Colonic mucosa (tissue), 4 donors: Measurements from ENCODE around the gene PROSER2. TPM values are rescaled to one million over a fixed set of nuclear protein-coding genes. Genes with fewer than 3 reads are reported as not detected.

ENCODE experiments used
- DNase-seq: peaks from one replicate; pipeline ENCODE4 v3.0.0-alpha.2; 2020
- H3K27ac ChIP-seq: fragments of 200-600 bp; one replicate; pipeline ENCODE4 v1.8.0; 2021
- H3K27me3 ChIP-seq: fragments of 200-600 bp; one replicate; pipeline ENCODE4 v1.8.0; 2021
- H3K36me3 ChIP-seq: fragments of 200-600 bp; one replicate; pipeline ENCODE4 v1.8.0; 2021
- H3K4me1 ChIP-seq: fragments of 200-600 bp; one replicate; pipeline ENCODE4 v1.8.0; 2021; ENCODE audit warnings: mild to moderate bottlenecking
- H3K4me3 ChIP-seq: fragments of 200-600 bp; one replicate; pipeline ENCODE4 v1.8.0; 2021
- H3K9ac ChIP-seq, 2 donors: one replicate each; pipeline ENCODE4 v1.7.0; 2013; ENCODE audit warnings: control low read depth in 2 of 2, low read depth in 2 of 2, low read length in 2 of 2
- H3K9me3 ChIP-seq: fragments of 200-600 bp; one replicate; pipeline ENCODE4 v1.8.0; 2021
- CTCF ChIP-seq: fragments of 200-600 bp; IDR thresholded peaks from one replicate; pipeline ENCODE4 v1.8.0; 2022; ENCODE audit warnings: antibody characterized with exemption, mild to moderate bottlenecking
- intact Hi-C: fragments of 100-400 bp; cut with DNase I; formaldehyde crosslinking; loops from one replicate; pipeline ENCODE4 v1.14.1; 2022
- total RNA-seq, 2 donors: library from RNA; stranded (reverse); fragmentation: NEBNext Ultra II Directional in 1 of 2; extraction: Animal tissue kit (Norgen Biotek cat#: 25700) in 1 of 2; gene quantifications; one replicate each; pipeline ENCODE4 v1.2.1, GENCODE V29; 2021
- donor health status: healthy.
- donor health status: DM: no; HTN: no; CAD: no.
- donor health status: DM: no; HTN: no; CAD: no.

The PROSER2 gene
- total RNA-seq, 2 donors from 2014 or later = 12.9 to 16.2 TPM

- Histone ChIP-seq H3K27me3 (no peaks in the 10 kb centered on the region), H3K9me3 (no peaks in the 10 kb centered on the region), H3K36me3 (no peaks in the 10 kb centered on the region), H3K27ac (no peak overlapping the region), H3K4me3 (no peak overlapping the region), H3K4me1 (no peaks in the 10 kb centered on the region), H3K9ac (no peak overlapping the region)
- intact Hi-C loops = no loop called here
- TF ChIP-seq CTCF = no peak
- DNase-seq = no peak
Observed at GRCh38 chr10:11861811-11862428, 38.8 kb downstream of the PROSER2 start.

- no peaks in the 10 kb centered on the region for H3K4me1 ChIP-seq
- no peak for TF ChIP-seq CTCF
- no peaks in the 10 kb centered on the region for H3K9me3 ChIP-seq
- intact Hi-C loops = no loop called here
- no peaks in the 10 kb centered on the region for H3K27me3 ChIP-seq
- H3K36me3 ChIP-seq = no peaks in the 10 kb centered on the region
- H3K27ac ChIP-seq = no peak overlapping the region
- no peak overlapping the region for H3K9ac ChIP-seq
- DNase-seq = no peak
- H3K4me3 ChIP-seq = no peak overlapping the region
Observed at GRCh38 chr10:11863353-11864109, 40.4 kb downstream of the PROSER2 start.

GRCh38 chr10:11864727-11865126, 41.6 kb downstream of the PROSER2 start:
- intact Hi-C loops = no loop called here

GRCh38 chr10:11865561-11865960, 42.4 kb downstream of the PROSER2 start:
- H3K9ac ChIP-seq = no peak overlapping the region
- no peak for TF ChIP-seq CTCF
- H3K9me3 ChIP-seq = no peaks in the 10 kb centered on the region
- DNase-seq = no peak
- H3K4me1 ChIP-seq = no peaks in the 10 kb centered on the region
- no peak overlapping the region for H3K27ac ChIP-seq
- no peak overlapping the region for H3K4me3 ChIP-seq
- intact Hi-C loops = no loop called here
- no peaks in the 10 kb centered on the region for H3K27me3 ChIP-seq
- H3K36me3 ChIP-seq = no peaks in the 10 kb centered on the region

More at GRCh38 chr10:11864727-11865126, 41.6 kb downstream of the PROSER2 start:
- Histone ChIP-seq H3K9me3 (no peaks in the 10 kb centered on the region), H3K36me3 (no peaks in the 10 kb centered on the region), H3K9ac (no peak overlapping the region), H3K4me3 (no peak overlapping the region), H3K4me1 (no peaks in the 10 kb centered on the region), H3K27ac (no peak overlapping the region), H3K27me3 (no peaks in the 10 kb centered on the region)
- TF ChIP-seq CTCF = no peak
- no peak for DNase-seq

- no peaks in the 10 kb centered on the region for H3K27me3 ChIP-seq
- no peak overlapping the region for H3K4me3 ChIP-seq
- no peaks in the 10 kb centered on the region for H3K4me1 ChIP-seq
- TF ChIP-seq CTCF = no peak
- H3K36me3 ChIP-seq = no peaks in the 10 kb centered on the region
- H3K9ac ChIP-seq = no peak overlapping the region
- H3K27ac ChIP-seq = no peak overlapping the region
- DNase-seq = no peak
- intact Hi-C loops = no loop called here
- H3K9me3 ChIP-seq = no peaks in the 10 kb centered on the region
Observed at GRCh38 chr10:11866199-11866925, 43.2 kb downstream of the PROSER2 start.
